Loucy (cell line): ENCODE data around the gene GFRA1.

ENCODE experiments used
- H2AFZ ChIP-seq: fragments of 200-600 bp; sonication (generic); 2 replicates; pipeline ENCODE4 v1.6.0; 2016; ENCODE audit warnings: antibody characterized with exemption, mild to moderate bottlenecking, low read length, moderate library complexity
- H3F3A ChIP-seq: fragments of 200-600 bp; 2 replicates; pipeline ENCODE4 v1.6.0; 2016; ENCODE audit warnings: antibody characterized with exemption, low read depth, mild to moderate bottlenecking
- H3K27me3 ChIP-seq: fragments of 200-600 bp; sonication (generic); 2 replicates; pipeline ENCODE4 v1.6.1; 2014; ENCODE audit warnings: low read length, mild to moderate bottlenecking; ENCODE audit not compliant: insufficient read depth, poor library complexity, severe bottlenecking
- H3K36me3 ChIP-seq: fragments of 200-600 bp; sonication (generic); 2 replicates; pipeline ENCODE4 v1.6.1; 2016; ENCODE audit warnings: low read length; ENCODE audit not compliant: insufficient read depth
- H3K4me1 ChIP-seq: fragments of 200-600 bp; sonication (generic); 2 replicates; pipeline ENCODE4 v1.5.1; 2014; ENCODE audit warnings: low read length, mild to moderate bottlenecking; ENCODE audit not compliant: insufficient read depth, poor library complexity, severe bottlenecking
- H3K4me2 ChIP-seq: fragments of 200-600 bp; sonication (generic); 2 replicates; pipeline ENCODE4 v1.6.0; 2014; ENCODE audit warnings: antibody characterized with exemption, low read length, low read depth, mild to moderate bottlenecking; ENCODE audit not compliant: poor library complexity, severe bottlenecking
- H3K4me3 ChIP-seq: fragments of 200-600 bp; sonication (generic); 2 replicates; pipeline ENCODE4 v1.5.1; 2014; ENCODE audit warnings: low read length, mild to moderate bottlenecking, mixed read lengths; ENCODE audit not compliant: poor library complexity, severe bottlenecking
- H3K79me2 ChIP-seq: fragments of 200-600 bp; sonication (generic); 2 replicates; pipeline ENCODE4 v1.6.1; 2014; ENCODE audit warnings: low read length; ENCODE audit not compliant: insufficient read depth
- H3K9ac ChIP-seq: fragments of 200-600 bp; sonication (generic); 2 replicates; pipeline ENCODE4 v1.6.0; 2014; ENCODE audit warnings: mild to moderate bottlenecking, low read depth, low read length, moderate library complexity; ENCODE audit not compliant: poor library complexity, severe bottlenecking
- H3K9me2 ChIP-seq: fragments of 200-600 bp; sonication (generic); replicated peaks from 2 replicates; pipeline ENCODE4 v1.6.1; 2016; ENCODE audit warnings: low read depth, low read length, mixed read lengths
- H3K9me3 ChIP-seq: fragments of 200-600 bp; sonication (generic); 2 replicates; pipeline ENCODE4 v1.6.1; 2014; ENCODE audit warnings: mild to moderate bottlenecking, antibody characterized with exemption, low read length, low read depth; ENCODE audit not compliant: insufficient read depth
- H4K20me1 ChIP-seq: fragments of 200-600 bp; sonication (generic); 2 replicates; pipeline ENCODE4 v1.6.0; 2014; ENCODE audit warnings: antibody characterized with exemption, low read length, mild to moderate bottlenecking; ENCODE audit not compliant: insufficient read depth, poor library complexity, severe bottlenecking
- EZH2phosphoT487 ChIP-seq: fragments of 200-600 bp; IDR thresholded peaks from 2 replicates; pipeline ENCODE4 v1.6.1; 2018; ENCODE audit warnings: antibody characterized with exemption, mild to moderate bottlenecking, moderate library complexity, borderline replicate concordance
- TF ChIP-seq, protein P1 (sequence below): fragments of 200-600 bp; sonication (generic); conservative IDR thresholded peaks from 2 replicates; pipeline ENCODE4 v1.5.1; 2014; ENCODE audit warnings: mild to moderate bottlenecking, antibody characterized with exemption, low read length

The GFRA1 gene

GRCh38 chr10:116070743-116071320 lies 202.2 kb downstream of the GFRA1 start:
- Histone ChIP-seq H3K27me3 (no peaks in the 10 kb centered on the region), H3K79me2 (no peaks in the 10 kb centered on the region), H2AFZ (no peak overlapping the region)

DNA sequence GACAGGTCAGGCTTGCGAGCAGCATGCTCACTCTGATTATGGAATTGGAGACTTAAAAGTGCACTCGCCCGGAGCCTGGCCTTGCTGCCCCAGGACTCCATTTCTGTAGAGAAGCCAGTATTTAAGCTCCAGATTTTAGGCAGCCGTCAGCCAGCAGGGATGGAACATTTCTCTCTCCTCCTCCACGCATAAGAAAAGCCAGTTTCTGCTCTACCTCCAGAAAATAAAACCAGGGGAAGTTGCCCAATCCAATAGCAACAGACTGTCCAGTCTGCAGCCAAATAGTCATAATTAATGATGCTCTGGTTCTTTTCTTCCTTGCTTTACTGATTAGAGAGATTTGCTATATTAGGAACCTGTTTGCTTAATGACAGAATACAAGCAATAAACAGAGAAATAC lies 203.2 kb downstream of the GFRA1 start:
- Histone ChIP-seq H3K4me3 (no peak overlapping the region), H3K4me2 (no peak overlapping the region), H3K36me3 (peaks cover 9% of the 10 kb centered on the region; the same call in 1 of the 2 replicates), H4K20me1 (no peaks in the 10 kb centered on the region), H3K27me3 (no peaks in the 10 kb centered on the region), H3K9me2 (no peaks in the 10 kb centered on the region), H3K9ac (no peak overlapping the region), H3K79me2 (no peaks in the 10 kb centered on the region), H3K9me3 (no peaks in the 10 kb centered on the region), H3K4me1 (peaks cover 15% of the 10 kb centered on the region), H3F3A (no peaks in the 10 kb centered on the region), H2AFZ (no peak overlapping the region)
- TF ChIP-seq, protein P1, sequence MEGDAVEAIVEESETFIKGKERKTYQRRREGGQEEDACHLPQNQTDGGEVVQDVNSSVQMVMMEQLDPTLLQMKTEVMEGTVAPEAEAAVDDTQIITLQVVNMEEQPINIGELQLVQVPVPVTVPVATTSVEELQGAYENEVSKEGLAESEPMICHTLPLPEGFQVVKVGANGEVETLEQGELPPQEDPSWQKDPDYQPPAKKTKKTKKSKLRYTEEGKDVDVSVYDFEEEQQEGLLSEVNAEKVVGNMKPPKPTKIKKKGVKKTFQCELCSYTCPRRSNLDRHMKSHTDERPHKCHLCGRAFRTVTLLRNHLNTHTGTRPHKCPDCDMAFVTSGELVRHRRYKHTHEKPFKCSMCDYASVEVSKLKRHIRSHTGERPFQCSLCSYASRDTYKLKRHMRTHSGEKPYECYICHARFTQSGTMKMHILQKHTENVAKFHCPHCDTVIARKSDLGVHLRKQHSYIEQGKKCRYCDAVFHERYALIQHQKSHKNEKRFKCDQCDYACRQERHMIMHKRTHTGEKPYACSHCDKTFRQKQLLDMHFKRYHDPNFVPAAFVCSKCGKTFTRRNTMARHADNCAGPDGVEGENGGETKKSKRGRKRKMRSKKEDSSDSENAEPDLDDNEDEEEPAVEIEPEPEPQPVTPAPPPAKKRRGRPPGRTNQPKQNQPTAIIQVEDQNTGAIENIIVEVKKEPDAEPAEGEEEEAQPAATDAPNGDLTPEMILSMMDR = no peak
- TF ChIP-seq EZH2phosphoT487 = no peak

More at GRCh38 chr10:116070743-116071320, 202.2 kb downstream of the GFRA1 start:
- no peak overlapping the region for H3K9ac ChIP-seq
- H3K4me3 ChIP-seq = no peak overlapping the region
- no peaks in the 10 kb centered on the region for H3K9me3 ChIP-seq
- no peaks in the 10 kb centered on the region for H4K20me1 ChIP-seq
- H3K36me3 ChIP-seq = peaks cover 3% of the 10 kb centered on the region; the same call in 1 of the 2 replicates
- H3F3A ChIP-seq = no peaks in the 10 kb centered on the region
- H3K4me2 ChIP-seq = no peak overlapping the region
- no peaks in the 10 kb centered on the region for H3K9me2 ChIP-seq
- H3K4me1 ChIP-seq = peaks cover 11% of the 10 kb centered on the region
- no peak for TF ChIP-seq EZH2phosphoT487
- TF ChIP-seq, protein P1 = no peak

DNA sequence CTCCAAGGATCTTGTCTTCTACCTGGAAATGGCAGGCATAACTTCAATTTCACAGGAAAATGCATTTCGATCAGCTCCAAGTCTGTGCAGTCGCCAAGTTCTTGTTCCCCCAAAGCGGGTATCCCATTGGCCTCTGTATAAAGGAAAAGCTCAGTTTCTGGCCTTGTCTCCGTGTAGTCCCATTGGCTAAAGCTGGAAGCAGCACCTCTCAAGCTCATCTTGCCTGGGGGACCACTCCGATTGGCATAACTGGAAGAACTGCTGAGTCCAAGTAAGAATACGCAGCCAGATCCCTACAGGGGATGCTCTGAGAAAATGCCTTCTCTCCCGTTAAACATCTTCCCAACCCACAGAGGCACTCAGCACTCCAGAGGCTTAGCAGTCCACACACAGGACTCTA lies 205.2 kb downstream of the GFRA1 start:
- peaks cover 11% of the 10 kb centered on the region; the same call in 1 of the 2 replicates for H3K36me3 ChIP-seq
- H3K79me2 ChIP-seq = no peaks in the 10 kb centered on the region
- TF ChIP-seq EZH2phosphoT487 = no peak
- TF ChIP-seq, protein P1 = no peak
- H3K9me3 ChIP-seq = no peaks in the 10 kb centered on the region
- H3K9me2 ChIP-seq = no peaks in the 10 kb centered on the region
- H3K4me1 ChIP-seq = peaks cover 23% of the 10 kb centered on the region
- H3K4me3 ChIP-seq = no peak overlapping the region
- H3K9ac ChIP-seq = no peak overlapping the region
- no peaks in the 10 kb centered on the region for H3F3A ChIP-seq
- no peak overlapping the region for H3K4me2 ChIP-seq
- H4K20me1 ChIP-seq = no peaks in the 10 kb centered on the region
- H3K27me3 ChIP-seq = no peaks in the 10 kb centered on the region
- no peak overlapping the region for H2AFZ ChIP-seq
